G401 (cell line): ENCODE measurements around the gene CCNJL. TPM values are rescaled to one million over a fixed set of nuclear protein-coding genes. Genes with fewer than 3 reads are reported as not detected.
"Not testable (repeated sequence)": the region's sequence is repeated elsewhere in the genome, so short reads cannot be mapped to it uniquely, and the experiment has no call there.

Source experiments
- DNase-seq: peaks from one replicate; pipeline ENCODE4 v3.0.0-alpha.2; 2015; ENCODE audit warnings: low spot score
- in situ Hi-C: cut with HindIII; loops from 2 replicates; pipeline ENCODE4 v1.10.0; 2016; ENCODE audit warnings: low sequenced_read_pairs, mixed read lengths
- total RNA-seq: library from RNA; depleted of rRNA; stranded (reverse); fragments of >200 nt; shearing (Covaris generic); gene quantifications from 2 replicates; pipeline ENCODE4 v1.2.3, GENCODE V29; 2014; rRNA removed

Gene CCNJL
- total RNA-seq = 3.1 and 5.4 TPM in 2 replicates

GRCh38 chr5:160312134-160312959 is at the start of gene CCNJL:
Gene CCNJL (minus strand): TSS chr5:160312564. CDS start chr5:160311923, 641 bp downstream.
- peak; percentile 79 for DNase-seq
- in situ Hi-C loops = no loop called here

- in situ Hi-C loops = no loop called here
Observed at GRCh38 chr5:160361624-160362228, 49.4 kb upstream of the CCNJL start.

GRCh38 chr5:160360310-160360709 is 47.9 kb upstream of the CCNJL start:
- in situ Hi-C loops = no loop called here
- no peak for DNase-seq

More at GRCh38 chr5:160361624-160362228, 49.4 kb upstream of the CCNJL start:
- DNase-seq = no peak

GRCh38 chr5:160359816-160360215 is 47.5 kb upstream of the CCNJL start:
- in situ Hi-C loops = no loop called here
- DNase-seq = no peak

- in situ Hi-C loops = no loop called here
- DNase-seq = no peak
Observed at GRCh38 chr5:160359242-160359641, 46.9 kb upstream of the CCNJL start.

- in situ Hi-C loops = no loop called here
- DNase-seq = peak; percentile 87
Observed at GRCh38 chr5:160357861-160358411, 45.6 kb upstream of the CCNJL start.

- in situ Hi-C loops = no loop called here
- no peak for DNase-seq
Observed at GRCh38 chr5:160357394-160357793, 45.0 kb upstream of the CCNJL start.

- peak; percentile 55 for DNase-seq
- in situ Hi-C loops = no loop called here
Observed at GRCh38 chr5:160356550-160357347, 44.4 kb upstream of the CCNJL start.

- DNase-seq = no peak
- in situ Hi-C loops = no loop called here
Observed at GRCh38 chr5:160354666-160355065, 42.3 kb upstream of the CCNJL start.

- DNase-seq = peak; percentile 94
- in situ Hi-C loops = no loop called here
Observed at GRCh38 chr5:160353379-160353778, 41.0 kb upstream of the CCNJL start.

GRCh38 chr5:160352308-160352707 is 39.9 kb upstream of the CCNJL start:
- DNase-seq = no peak
- in situ Hi-C loops = no loop called here

- in situ Hi-C loops = no loop called here
- no peak for DNase-seq
Observed at GRCh38 chr5:160349935-160350303, 37.6 kb upstream of the CCNJL start.

- no peak for DNase-seq
- in situ Hi-C loops = no loop called here
Observed at GRCh38 chr5:160349249-160349934, 37.0 kb upstream of the CCNJL start.

- in situ Hi-C loops = no loop called here
- DNase-seq = no peak
Observed at GRCh38 chr5:160348080-160348479, 35.7 kb upstream of the CCNJL start.

GRCh38 chr5:160347448-160347847 is 35.1 kb upstream of the CCNJL start:
- DNase-seq = no peak
- in situ Hi-C loops = no loop called here

GRCh38 chr5:160342413-160342941 is 30.1 kb upstream of the CCNJL start:
- DNase-seq = peak; percentile 91
- in situ Hi-C loops = no loop called here

GRCh38 chr5:160341309-160341870 is 29.0 kb upstream of the CCNJL start:
- in situ Hi-C loops = no loop called here

GRCh38 chr5:160340513-160340912 is 28.1 kb upstream of the CCNJL start:
- in situ Hi-C loops, DNase-seq: not testable (repeated sequence)

More at GRCh38 chr5:160341309-160341870, 29.0 kb upstream of the CCNJL start:
- DNase-seq = no peak
